K562 (cell line): ENCODE data around the gene ADAMTS15. TPM values are rescaled to one million over a fixed set of nuclear protein-coding genes. Genes with fewer than 3 reads are reported as not detected.

Experiments
- ATAC-seq: fragments of 200-7000 bp; cut with Tn5 transposase; 3 replicates; pipeline ENCODE4 v1.9.1; 2020; ENCODE audit warnings: moderate library complexity
- BruUV-seq: library from RNA; stranded (reverse); fragments of 400-500 nt; replicated peaks from 2 replicates; lab custom pipeline; 2021; lab: Mats Ljungman, UMichigan
- CTCF ChIA-PET: fragments of 300-600 bp; formaldehyde crosslinking; extraction: SDS; loops from one replicate; lab custom pipeline; 2021; ENCODE audit warnings: low intra/inter-chr PET ratio; lab: Yijun Ruan, JAX
- POLR2A ChIA-PET: fragments of 300-600, 350-650 bp; sonication (Branson Sonifier 250); formaldehyde crosslinking; extraction: SDS; loops from one replicate; lab custom pipeline; 2021; ENCODE audit warnings: antibody characterized with exemption, inconsistent platforms; lab: Yijun Ruan, JAX
- DNase-seq, 4 experiments: peaks; one replicate each; pipeline versions ENCODE4 v3.0.0 to v3.0.0-alpha.2; 2011 to 2018; ENCODE audit warnings: low spot score in 3 of 4, mixed read lengths in 3 of 4; ENCODE audit errors: extremely low read depth in 1 of 4
- FAIRE-seq: peaks from 2 replicates; lab custom pipeline; 2011; peaks lifted over from hg19 to GRCh38; lab: Jason Lieb, UNC
- H2AFZ ChIP-seq: 2 replicates; pipeline ENCODE4 v1.6.0; 2011; ENCODE audit warnings: low read depth, low read length, control low read depth, inconsistent platforms
- H3K27ac ChIP-seq: fragments of 200-600 bp; 3 replicates; pipeline ENCODE4 v1.8.0; 2011; ENCODE audit warnings: low read depth, mild to moderate bottlenecking, control low read depth, inconsistent platforms, low read length, moderate library complexity, mixed read lengths; ENCODE audit errors: extremely low read depth
- H3K27me3 ChIP-seq, 2 experiments: fragments of 300-600 bp in 1 of 2; 2 replicates in 1 of 2; 3 replicates in 1 of 2; pipeline versions ENCODE4 v1.6.0 to v1.8.0; 2011; ENCODE audit warnings: inconsistent platforms in 2 of 2, low read length in 2 of 2, mild to moderate bottlenecking in 1 of 2, mixed read lengths in 1 of 2, moderate library complexity in 1 of 2; ENCODE audit not compliant: control insufficient read depth in 2 of 2, insufficient read depth in 2 of 2
- H3K36me3 ChIP-seq: fragments of 300-600 bp; 3 replicates; pipeline ENCODE4 v1.8.0; 2011; ENCODE audit warnings: mild to moderate bottlenecking, low read length, inconsistent platforms; ENCODE audit not compliant: control insufficient read depth, insufficient read depth
- H3K4me1 ChIP-seq, 2 experiments: fragments of 200-600 bp in 1 of 2; replicated peaks in 1 of 2; 2 replicates in 1 of 2; 3 replicates in 1 of 2; pipeline versions ENCODE4 v1.5.1 to v1.8.0; 2011; ENCODE audit warnings: inconsistent platforms in 2 of 2, low read length in 2 of 2, mild to moderate bottlenecking in 1 of 2, mixed read lengths in 1 of 2, moderate library complexity in 1 of 2; ENCODE audit not compliant: control insufficient read depth in 2 of 2, insufficient read depth in 2 of 2
- H3K4me2 ChIP-seq: 2 replicates; pipeline ENCODE4 v1.6.1; 2011; ENCODE audit warnings: low read length, control low read depth, inconsistent platforms, mixed read lengths; ENCODE audit not compliant: insufficient read depth
- H3K4me3 ChIP-seq: fragments of 200-600 bp; sonication (generic), shearing (Covaris generic); 2 replicates; pipeline ENCODE4 v1.5.1; 2016; ENCODE audit warnings: control low read depth, inconsistent platforms
- H3K79me2 ChIP-seq: fragments of 200-600 bp; 3 replicates; pipeline ENCODE4 v1.8.0; 2011; ENCODE audit warnings: low read length, inconsistent platforms; ENCODE audit not compliant: control insufficient read depth, insufficient read depth
- H3K9ac ChIP-seq, 2 experiments: 2 replicates each; pipeline versions ENCODE4 v1.6.0 to v1.6.1; 2011; ENCODE audit warnings: low read depth in 2 of 2, low read length in 2 of 2, control low read depth in 1 of 2, inconsistent platforms in 1 of 2, mild to moderate bottlenecking in 1 of 2, mixed read lengths in 1 of 2; ENCODE audit not compliant: insufficient read depth in 1 of 2
- H3K9me1 ChIP-seq: one replicate; pipeline ENCODE4 v1.6.0; 2011; ENCODE audit warnings: inconsistent platforms, mild to moderate bottlenecking, low read length, moderate library complexity; ENCODE audit not compliant: control insufficient read depth, insufficient read depth
- H3K9me3 ChIP-seq: replicated peaks from 2 replicates; pipeline ENCODE4 v1.5.1; 2011; ENCODE audit warnings: low read depth, low read length, inconsistent platforms; ENCODE audit not compliant: control insufficient read depth, insufficient read depth
- H4K20me1 ChIP-seq: replicated peaks from 2 replicates; pipeline ENCODE4 v1.6.1; 2011; ENCODE audit warnings: low read length, inconsistent platforms, mixed read lengths; ENCODE audit not compliant: control insufficient read depth, insufficient read depth
- ATF7 ChIP-seq: fragments of 450-650 bp; IDR thresholded peaks from 2 replicates; pipeline ENCODE4 v1.7.1; 2014; ENCODE audit warnings: mild to moderate bottlenecking, moderate library complexity
- CSDE1 ChIP-seq, 2 experiments: fragments of 450-650 bp; IDR thresholded peaks; 2 replicates each; pipeline ENCODE4 v1.6.1; 2016; ENCODE audit warnings: mild to moderate bottlenecking in 1 of 2
- DACH1 ChIP-seq: fragments of 450-650 bp; IDR thresholded peaks from 2 replicates; pipeline ENCODE4 v1.6.1; 2018; ENCODE audit not compliant: partially characterized antibody
- FOXA1 ChIP-seq: fragments of 450-650 bp; IDR thresholded peaks from 2 replicates; pipeline ENCODE4 v1.6.1; 2016; ENCODE audit warnings: mild to moderate bottlenecking, borderline replicate concordance
- HOXB6 ChIP-seq: fragments of 250-450 bp; sonication (Bioruptor Pico); IDR thresholded peaks from 2 replicates; pipeline ENCODE4 v1.5.1; 2022; ENCODE audit warnings: mild to moderate bottlenecking, borderline replicate concordance
- MAFG ChIP-seq: fragments of 450-650 bp; conservative IDR thresholded peaks from 2 replicates; pipeline ENCODE4 v1.6.1; 2016; ENCODE audit warnings: missing genetic modification characterization, missing compliant biosample characterization
- NR3C1 ChIP-seq: sonication (generic); formaldehyde crosslinking; IDR thresholded peaks from 2 replicates; pipeline ENCODE4 v1.8.1; 2022; ENCODE audit warnings: missing genetic modification reagents
- NR4A1 ChIP-seq, 2 experiments: fragments of 250-450 bp in 1 of 2; fragments of 450-650 bp in 1 of 2; sonication (Bioruptor Pico) in 1 of 2; IDR thresholded peaks; 2 replicates each; pipeline versions ENCODE4 v1.4.0 to v1.6.1; 2016 to 2020; ENCODE audit warnings: mild to moderate bottlenecking in 2 of 2, missing compliant biosample characterization in 1 of 2, missing genetic modification characterization in 1 of 2, moderate library complexity in 1 of 2
- POLR3A ChIP-seq: IDR thresholded peaks from 2 replicates; pipeline ENCODE4 v1.6.1; 2011; ENCODE audit warnings: borderline replicate concordance, mild to moderate bottlenecking, moderate library complexity; ENCODE audit not compliant: insufficient read length, insufficient read depth; ENCODE audit errors: extremely low read depth
- RCOR1 ChIP-seq, 2 experiments: IDR thresholded peaks; 2 replicates each; pipeline ENCODE4 v1.6.1; 2012; ENCODE audit warnings: low read depth in 2 of 2, low read length in 2 of 2, borderline replicate concordance in 1 of 2, improper control_type of control experiment in 1 of 2
- ZBED1 ChIP-seq: IDR thresholded peaks from 2 replicates; pipeline ENCODE4 v1.6.1; 2014
- WGBS: fragments of 100-300 bp; shearing (Covaris generic); methylation state at CpG from one replicate; pipeline ENCODE4 v1.1.6; 2016; ENCODE audit warnings: low coverage, mixed read lengths; ENCODE audit not compliant: insufficient coverage; ENCODE audit errors: missing lambda C conversion rate; 5-methylcytosine and 5-hydroxymethylcytosine counted together
- in situ Hi-C: fragments of 300-500 bp; cut with MboI; formaldehyde crosslinking; loops from 4 replicates; pipeline ENCODE4 v1.15.0; 2018; ENCODE audit warnings: inconsistent platforms, mixed read lengths
- intact Hi-C: fragments of 100-400 bp; cut with micrococcal nuclease; formaldehyde crosslinking; loops from 2 replicates; pipeline ENCODE4 v1.14.2; 2022
- polyA plus RNA-seq, 8 experiments: library from polyadenylated mRNA; depleted of rRNA in 4 of 8; stranded (reverse) in 5 of 8; unstranded in 3 of 8; fragments of >200 nt; fragmentation: Nextera tagmentation in 2 of 8; fragmentation: Illumina TruSeq in 1 of 8; extraction: Ambion mirVana in 2 of 8; extraction: Trizol in 1 of 8; gene quantifications; 2 replicates each; pipeline versions ENCODE4 v1.2.1 to v1.2.3, GENCODE V29; 2011 to 2014; ENCODE audit warnings: inconsistent platforms in 1 of 8, missing spikeins in 1 of 8
- total RNA-seq, 7 experiments: library from RNA; depleted of rRNA in 6 of 7; stranded (reverse); fragments of >200 nt in 6 of 7; fragmentation: Illumina TruSeq in 2 of 7; extraction: Trizol in 2 of 7; gene quantifications; 2 replicates each; pipeline versions ENCODE4 v1.2.1 to v1.2.3, GENCODE V29; 2011 to 2021; ENCODE audit warnings: low replicate concordance in 1 of 7
- TF ChIP-seq, protein P1 (sequence below): fragments of 450-650 bp; formaldehyde crosslinking; IDR thresholded peaks from 2 replicates; pipeline ENCODE4 v1.4.0; 2022; ENCODE audit warnings: missing genetic modification characterization

ADAMTS15 gene
- total and polyA plus RNA-seq, 9 of the 15 experiments (the other 6 are each of a cell fraction or from before 2014, with no cell fraction given) = 0.04 TPM; not detected in 8

DNA sequence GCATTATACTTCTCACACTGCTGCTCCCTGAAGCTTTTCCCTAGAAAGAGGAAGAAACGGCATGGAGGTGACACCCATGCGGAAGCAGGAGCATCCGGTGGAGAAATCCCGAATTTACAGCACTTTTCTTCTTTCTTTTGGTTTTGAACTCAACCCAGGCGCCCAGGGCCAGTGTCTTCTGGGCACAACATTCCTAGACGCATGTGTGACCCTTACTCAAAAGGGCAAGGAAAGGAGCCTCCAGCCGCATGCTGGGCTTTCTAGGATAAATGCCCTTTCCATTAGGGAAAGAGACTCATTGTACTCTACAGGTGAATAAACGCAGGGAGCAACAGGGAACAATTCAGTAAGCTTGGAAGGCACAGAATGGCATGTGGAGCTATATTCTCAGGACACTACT lies 39.5 kb upstream of the ADAMTS15 start:
- H3K27ac ChIP-seq = no peak overlapping the region
- 2% methylated on average over 8 of the region's 8 CpGs for WGBS
- ChIA-PET CTCF (no interaction called here), POLR2A (interaction anchor here (0.6 kb wide), 1 partner anchor 600 kb away, joined by 3 read pairs; no protein-coding TSS in a partner anchor)
- H3K79me2 ChIP-seq = no peaks in the 10 kb centered on the region
- no peak for TF ChIP-seq CSDE1 (IDR thresholded peaks at IDR 0.05)
- TF ChIP-seq, protein P1, sequence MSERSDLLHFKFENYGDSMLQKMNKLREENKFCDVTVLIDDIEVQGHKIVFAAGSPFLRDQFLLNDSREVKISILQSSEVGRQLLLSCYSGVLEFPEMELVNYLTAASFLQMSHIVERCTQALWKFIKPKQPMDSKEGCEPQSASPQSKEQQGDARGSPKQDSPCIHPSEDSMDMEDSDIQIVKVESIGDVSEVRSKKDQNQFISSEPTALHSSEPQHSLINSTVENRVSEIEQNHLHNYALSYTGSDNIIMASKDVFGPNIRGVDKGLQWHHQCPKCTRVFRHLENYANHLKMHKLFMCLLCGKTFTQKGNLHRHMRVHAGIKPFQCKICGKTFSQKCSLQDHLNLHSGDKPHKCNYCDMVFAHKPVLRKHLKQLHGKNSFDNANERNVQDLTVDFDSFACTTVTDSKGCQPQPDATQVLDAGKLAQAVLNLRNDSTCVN (CRISPR knock-in tag) = no peak
- TF ChIP-seq HOXB6 (CRISPR knock-in tag) = no peak
- no peak for TF ChIP-seq RCOR1 (IDR thresholded peaks at IDR 0.05; ENCODE audit: borderline replicate concordance in 1 of 2, low read depth in 2 of 2, low read length in 2 of 2)
- no peak for TF ChIP-seq MAFG
- TF ChIP-seq ATF7 = no peak
- TF ChIP-seq DACH1 = no peak
- TF ChIP-seq NR3C1 = no peak
- TF ChIP-seq FOXA1 = no peak
- TF ChIP-seq NR4A1 (CRISPR knock-in tag; IDR thresholded peaks at IDR 0.05) = no peak
- TF ChIP-seq NR4A1 (tag; IDR thresholded peaks at IDR 0.05) = no peak
- TF ChIP-seq POLR3A = no peak
- no peak for TF ChIP-seq ZBED1
- no peaks in the 10 kb centered on the region for H3K36me3 ChIP-seq
- ATAC-seq (no peak), FAIRE-seq (no peak), DNase-seq (no peak)
- no peak overlapping the region for H2AFZ ChIP-seq
- no TSS peak for BruUV-seq
- H3K9me3 ChIP-seq = no peaks in the 10 kb centered on the region
- no peak overlapping the region for H3K9ac ChIP-seq
- H3K4me3 ChIP-seq = no peak overlapping the region
- no peaks in the 10 kb centered on the region for H3K9me1 ChIP-seq
- H3K4me2 ChIP-seq = no peak overlapping the region
- no peaks in the 10 kb centered on the region; the same call in 1 of the 2 replicates for H4K20me1 ChIP-seq
- intact Hi-C loops = no loop called here
- no peaks in the 10 kb centered on the region for H3K4me1 ChIP-seq
- in situ Hi-C loops = no loop called here
- peaks cover 30 to 85% of the 10 kb centered on the region in 2 experiments for H3K27me3 ChIP-seq
